Activated CD4-positive, CD25-positive, alpha-beta regulatory T cell treated with anti-CD3 and anti-CD28 coated beads, Interleukin-2, amount 50 U/mL, for 72 hours (primary cell): ENCODE results near the gene TRMT10B.
"Not testable (repeated sequence)": the region's sequence is repeated elsewhere in the genome, so short reads cannot be mapped to it uniquely, and the experiment has no call there.

Experiments used
- DNase-seq: peaks from one replicate; pipeline ENCODE4 v3.0.0; 2021

TRMT10B gene

GRCh38 chr9:37753489-37754190 is at the start of gene TRMT10B:
TRMT10B (plus strand) TSS chr9:37753805; CDS start chr9:37761932, 8,127 bp downstream.
- DNase-seq, result peak; percentile 66

GRCh38 chr9:37705787-37706186 is 47.8 kb upstream of the TRMT10B start:
- DNase-seq, result no peak

GRCh38 chr9:37706290-37706689 is 47.3 kb upstream of the TRMT10B start:
- no peak for DNase-seq

- no peak for DNase-seq
Observed at GRCh38 chr9:37707748-37708147, 45.9 kb upstream of the TRMT10B start.

GRCh38 chr9:37710046-37710445 is 43.6 kb upstream of the TRMT10B start:
- DNase-seq, result no peak

GRCh38 chr9:37715260-37715659 is 38.3 kb upstream of the TRMT10B start:
- DNase-seq, result no peak

- DNase-seq, result no peak
Observed at GRCh38 chr9:37715991-37716505, 37.6 kb upstream of the TRMT10B start.

- DNase-seq, result no peak
Observed at GRCh38 chr9:37719526-37719925, 34.1 kb upstream of the TRMT10B start.

GRCh38 chr9:37727013-37727412 is 26.6 kb upstream of the TRMT10B start:
- DNase-seq, result no peak

- DNase-seq, result no peak
Observed at GRCh38 chr9:37729499-37729898, 24.1 kb upstream of the TRMT10B start.

GRCh38 chr9:37730256-37730655 is 23.3 kb upstream of the TRMT10B start:
- no peak for DNase-seq

- DNase-seq, result no peak
Observed at GRCh38 chr9:37730839-37731238, 22.8 kb upstream of the TRMT10B start.

GRCh38 chr9:37732086-37732741 is 21.4 kb upstream of the TRMT10B start:
- no peak for DNase-seq

GRCh38 chr9:37732952-37733351 is 20.7 kb upstream of the TRMT10B start:
- no peak for DNase-seq

- no peak for DNase-seq
Observed at GRCh38 chr9:37739222-37739621, 14.4 kb upstream of the TRMT10B start.

- DNase-seq, result no peak
Observed at GRCh38 chr9:37740128-37740527, 13.5 kb upstream of the TRMT10B start.

- DNase-seq, result no peak
Observed at GRCh38 chr9:37740631-37741328, 12.8 kb upstream of the TRMT10B start.

GRCh38 chr9:37745970-37746369 is 7.6 kb upstream of the TRMT10B start:
- DNase-seq, result no peak

GRCh38 chr9:37746448-37747270 is 6.9 kb upstream of the TRMT10B start:
- no peak for DNase-seq

- DNase-seq, result no peak
Observed at GRCh38 chr9:37747271-37747753, 6.3 kb upstream of the TRMT10B start.

GRCh38 chr9:37749129-37749528 is 4.5 kb upstream of the TRMT10B start:
- DNase-seq, result no peak

GRCh38 chr9:37751186-37751585 is 2.4 kb upstream of the TRMT10B start:
- no peak for DNase-seq

- not testable (repeated sequence) for DNase-seq
Observed at GRCh38 chr9:37751704-37752103, 1.9 kb upstream of the TRMT10B start.
